Mesothelial cell of epicardium (in vitro differentiated cells): ENCODE measurements around the gene NDUFA9. TPM values are rescaled to one million over a fixed set of nuclear protein-coding genes. Genes with fewer than 3 reads are reported as not detected.

Source experiments
- DNase-seq, 2 experiments: peaks; one replicate each; pipeline ENCODE4 v3.0.0; 2021; ENCODE audit warnings: low spot score in 2 of 2; ENCODE audit not compliant: unreplicated experiment in 2 of 2
- H3K27ac Mint-ChIP-seq: 2 replicates; pipeline ENCODE4 v1.8.0; 2021; ENCODE audit warnings: mixed read lengths
- H3K27me3 Mint-ChIP-seq: 2 replicates; pipeline ENCODE4 v1.8.0; 2021; ENCODE audit warnings: low read depth, mixed read lengths
- H3K36me3 Mint-ChIP-seq: 2 replicates; pipeline ENCODE4 v1.8.0; 2021; ENCODE audit warnings: mixed read lengths
- H3K4me1 Mint-ChIP-seq: 2 replicates; pipeline ENCODE4 v1.8.0; 2021; ENCODE audit warnings: mixed read lengths
- H3K4me3 Mint-ChIP-seq: 2 replicates; pipeline ENCODE4 v1.8.0; 2021; ENCODE audit warnings: mild to moderate bottlenecking, moderate library complexity, mixed read lengths
- H3K9me3 Mint-ChIP-seq: 2 replicates; pipeline ENCODE4 v1.8.0; 2021; ENCODE audit warnings: mixed read lengths
- CTCF ChIP-seq: fragments of 200-600 bp; sonication (generic); IDR thresholded peaks from one replicate; pipeline ENCODE4 v1.5.0; 2021; ENCODE audit warnings: antibody characterized with exemption; ENCODE audit not compliant: unreplicated experiment
- total RNA-seq: library from RNA; stranded (reverse); gene quantifications from 3 replicates; pipeline ENCODE4 v1.2.1, GENCODE V29; 2021

Gene NDUFA9
- total RNA-seq, 1 donor from 2014 or later = 93.8 TPM

- no peaks in the 10 kb centered on the region for H3K27me3 Mint-ChIP-seq
- H3K27ac Mint-ChIP-seq = no peak overlapping the region
- no peak overlapping the region for H3K4me3 Mint-ChIP-seq
Measured at GRCh38 chr12:4653691-4654090, 4.8 kb downstream of the NDUFA9 start.

GRCh38 chr12:4663971-4664505, 15.1 kb downstream of the NDUFA9 start:
- Mint-ChIP-seq H3K4me1 (no peaks in the 10 kb centered on the region), H3K27me3 (no peaks in the 10 kb centered on the region), H3K27ac (no peak overlapping the region), H3K9me3 (peaks cover 8% of the 10 kb centered on the region), H3K4me3 (no peak overlapping the region), H3K36me3 (peaks cover 40% of the 10 kb centered on the region)
- no peak for TF ChIP-seq CTCF
- no peak for DNase-seq

More at GRCh38 chr12:4653691-4654090, 4.8 kb downstream of the NDUFA9 start:
- DNase-seq = no peak
- no peak for TF ChIP-seq CTCF
- no peaks in the 10 kb centered on the region for H3K9me3 Mint-ChIP-seq
- H3K36me3 Mint-ChIP-seq = peaks cover 11% of the 10 kb centered on the region
- peaks cover 17% of the 10 kb centered on the region for H3K4me1 Mint-ChIP-seq

GRCh38 chr12:4665236-4665635, 16.3 kb downstream of the NDUFA9 start:
- Mint-ChIP-seq H3K27ac (no peak overlapping the region), H3K36me3 (peaks cover 50% of the 10 kb centered on the region), H3K4me3 (no peak overlapping the region), H3K27me3 (no peaks in the 10 kb centered on the region), H3K4me1 (no peaks in the 10 kb centered on the region), H3K9me3 (peaks cover 8% of the 10 kb centered on the region)
- no peak for DNase-seq
- no peak for TF ChIP-seq CTCF

- Mint-ChIP-seq H3K27me3 (no peaks in the 10 kb centered on the region), H3K4me1 (no peaks in the 10 kb centered on the region), H3K27ac (no peak overlapping the region), H3K36me3 (peaks cover 32% of the 10 kb centered on the region), H3K4me3 (no peak overlapping the region), H3K9me3 (peaks cover 27% of the 10 kb centered on the region)
- no peak for DNase-seq
- TF ChIP-seq CTCF = no peak
Measured at GRCh38 chr12:4679711-4680110, 30.8 kb downstream of the NDUFA9 start.

GRCh38 chr12:4681732-4682131, 32.8 kb downstream of the NDUFA9 start:
- Mint-ChIP-seq H3K27ac (no peak overlapping the region), H3K36me3 (peaks cover 34% of the 10 kb centered on the region), H3K27me3 (no peaks in the 10 kb centered on the region)

More at GRCh38 chr12:4681732-4682131, 32.8 kb downstream of the NDUFA9 start:
- H3K4me3 Mint-ChIP-seq = no peak overlapping the region
- no peaks in the 10 kb centered on the region for H3K4me1 Mint-ChIP-seq
- no peak for TF ChIP-seq CTCF
- H3K9me3 Mint-ChIP-seq = peaks cover 7% of the 10 kb centered on the region
- DNase-seq = no peak
